Fibroblast of mammary gland (primary cell): ENCODE data around the gene GALNS.
A peak's percentile ranks its signal among the peaks of the same experiment; 100 is the strongest.

Experiments used
- DNase-seq: peaks from one replicate; pipeline ENCODE4 v3.0.0-alpha.2; 2010; ENCODE audit warnings: low read depth
- H3K4me3 ChIP-seq: 2 replicates; pipeline ENCODE4 v1.5.1; 2011; ENCODE audit warnings: low read depth, mild to moderate bottlenecking, low read length, moderate library complexity; ENCODE audit not compliant: control insufficient read depth
- CTCF ChIP-seq: conservative IDR thresholded peaks from 2 replicates; pipeline ENCODE4 v1.5.1; 2011; ENCODE audit warnings: low read depth, low read length, inconsistent platforms; ENCODE audit not compliant: control insufficient read depth, insufficient read depth

The GALNS gene

GRCh38 chr16:88855736-88856121, 1.0 kb downstream of the GALNS start:
- TF ChIP-seq CTCF, result no peak
- peak overlapping the region; percentile 53 for H3K4me3 ChIP-seq
- no peak for DNase-seq

DNA sequence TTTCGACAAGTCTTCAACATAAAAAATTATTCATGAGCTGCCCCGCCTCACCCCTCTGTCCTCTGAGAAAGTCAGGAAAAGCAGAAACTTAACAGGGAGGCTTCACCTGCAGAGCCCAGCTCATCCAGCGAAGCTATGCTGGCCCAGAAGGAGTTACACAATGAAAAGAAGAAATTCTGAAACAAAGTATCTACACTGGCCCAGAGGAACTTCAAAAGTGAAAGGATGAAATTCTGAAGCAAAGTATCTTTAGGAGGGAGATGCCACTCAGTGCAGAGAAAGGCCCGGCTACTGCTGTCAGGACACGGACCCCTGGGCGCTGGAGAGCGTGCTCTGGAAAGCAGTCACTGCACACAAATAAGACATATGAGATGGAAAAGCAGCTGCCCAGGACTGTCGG, 1.6 kb downstream of the GALNS start:
- no peak for DNase-seq
- TF ChIP-seq CTCF, result no peak
- H3K4me3 ChIP-seq, result no peak overlapping the region

- H3K4me3 ChIP-seq, result no peak overlapping the region
- no peak for DNase-seq
- TF ChIP-seq CTCF, result no peak
Measured at GRCh38 chr16:88854306-88855111, 2.2 kb downstream of the GALNS start.

DNA sequence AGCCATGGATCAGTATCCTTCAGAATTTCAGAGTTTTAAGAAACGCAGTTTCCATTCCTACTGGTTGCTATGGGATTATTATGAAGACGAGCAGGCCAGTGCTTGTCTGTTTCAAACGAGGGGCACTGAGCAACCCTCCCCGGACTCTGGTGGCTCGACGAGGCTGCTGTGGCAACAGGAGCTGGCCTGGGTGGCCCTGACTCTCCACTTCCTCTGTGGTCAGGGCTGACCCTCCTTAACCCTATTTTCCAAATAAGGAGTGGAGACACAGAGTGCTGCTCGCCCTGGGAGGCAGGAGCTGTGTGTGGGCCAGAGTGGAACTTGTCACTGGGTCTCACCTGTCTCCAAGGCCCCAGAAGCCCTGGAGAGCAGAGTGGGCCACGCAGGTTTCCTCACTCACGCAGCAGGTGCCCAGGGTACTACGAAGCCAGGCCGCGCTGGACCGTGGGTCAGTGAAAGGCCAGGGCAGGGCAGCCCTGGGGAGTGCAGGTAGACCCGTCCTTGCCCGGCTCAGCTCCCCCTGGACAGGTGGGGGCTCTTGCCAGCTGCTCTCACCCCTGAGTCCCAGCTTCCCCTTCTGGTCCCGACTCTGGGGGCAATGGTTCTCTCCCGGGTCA, 3.3 kb downstream of the GALNS start:
- no peak for TF ChIP-seq CTCF
- no peak for DNase-seq
- H3K4me3 ChIP-seq, result no peak overlapping the region

DNA sequence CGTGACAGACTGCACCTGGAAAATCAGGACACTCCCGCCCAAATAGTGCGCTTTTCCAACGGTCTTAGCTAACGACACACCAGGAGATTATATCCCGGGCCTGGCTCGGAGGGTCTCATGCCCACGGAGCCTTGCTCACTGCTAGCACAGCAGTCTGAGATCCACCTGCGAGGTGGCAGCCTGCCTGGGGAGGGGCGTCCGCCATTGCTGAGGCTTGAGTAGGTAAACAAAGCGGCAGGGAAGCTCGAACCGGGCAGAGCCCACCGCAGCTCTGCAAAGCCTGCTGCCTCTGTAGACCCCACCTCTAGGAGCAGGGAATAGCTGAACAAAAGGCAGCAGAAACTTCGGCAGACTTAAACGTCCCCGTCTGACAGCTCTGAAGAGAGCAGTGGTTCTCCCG, 5.1 kb downstream of the GALNS start:
- TF ChIP-seq CTCF, result no peak
- H3K4me3 ChIP-seq, result no peak overlapping the region
- DNase-seq, result no peak

DNA sequence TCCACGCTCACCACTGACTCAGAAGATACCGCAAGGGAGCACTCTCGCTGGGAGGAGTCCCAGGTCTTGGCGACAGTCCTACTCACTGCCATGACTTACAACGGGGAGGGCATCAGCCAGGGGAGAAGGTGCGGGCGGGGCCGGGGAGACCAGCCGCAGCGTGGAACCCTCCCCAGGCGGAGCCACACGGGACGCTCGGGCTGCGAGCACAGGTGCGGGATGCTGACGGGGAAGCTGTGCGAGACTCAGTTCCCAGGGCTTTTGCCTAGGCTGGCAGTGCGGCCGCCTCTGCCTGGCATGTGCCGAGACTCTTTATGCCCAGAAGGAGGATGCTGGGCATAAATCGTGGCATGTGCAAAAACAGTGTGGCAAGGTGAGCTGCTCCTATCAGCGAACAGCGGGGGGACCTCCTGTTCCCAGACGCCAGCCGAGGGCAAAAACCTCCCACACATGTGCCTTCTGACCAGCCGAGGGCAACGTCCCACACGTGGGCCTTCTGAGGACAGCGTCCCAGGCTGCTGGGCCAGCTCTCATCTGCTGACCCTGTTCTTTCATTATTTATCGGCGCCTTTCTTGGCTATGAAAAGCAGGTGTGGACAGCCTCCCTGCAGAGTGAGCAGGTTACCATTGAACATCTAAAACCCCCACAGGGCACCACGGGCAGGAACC, 6.1 kb downstream of the GALNS start:
- no peak for TF ChIP-seq CTCF
- DNase-seq, result no peak
- H3K4me3 ChIP-seq, result no peak overlapping the region
